K562 (cell line): ENCODE data around the gene PMFBP1.

Experiments
- CTCF ChIP-seq, 3 experiments: IDR thresholded peaks in 2 of 3; conservative IDR thresholded peaks in 1 of 3; 2 replicates each; pipeline ENCODE4 v1.5.1; 2011 to 2012; ENCODE audit warnings: low read length in 3 of 3, mild to moderate bottlenecking in 3 of 3, control low read depth in 2 of 3, improper control_type of control experiment in 1 of 3, inconsistent platforms in 1 of 3, low read depth in 1 of 3, mixed read lengths in 1 of 3, moderate library complexity in 1 of 3; ENCODE audit not compliant: insufficient read depth in 2 of 3
- CUX1 ChIP-seq: fragments of 200-800 bp; sonication (Bioruptor generic); IDR thresholded peaks from 2 replicates; pipeline ENCODE4 v1.6.1; 2016; ENCODE audit warnings: missing genetic modification characterization, missing compliant biosample characterization
- DDX20 ChIP-seq: fragments of 450-650 bp; IDR thresholded peaks from 2 replicates; pipeline ENCODE4 v1.6.1; 2016; ENCODE audit warnings: missing genetic modification characterization, low read depth, mild to moderate bottlenecking, missing compliant biosample characterization, moderate library complexity
- FOXK1 ChIP-seq: sonication (generic); formaldehyde crosslinking; IDR thresholded peaks from 2 replicates; pipeline ENCODE4 v1.8.0; 2022; ENCODE audit warnings: missing genetic modification reagents, mild to moderate bottlenecking, borderline replicate concordance
- POLR2A ChIP-seq: fragments of 450-650 bp; conservative IDR thresholded peaks from 2 replicates; pipeline ENCODE4 v1.6.1; 2016
- SRSF9 ChIP-seq: fragments of 200-400 bp; formaldehyde crosslinking; IDR thresholded peaks from 2 replicates; pipeline ENCODE4 v1.6.1; 2017; ENCODE audit warnings: low read depth, low read length, borderline replicate concordance
- TARDBP ChIP-seq: fragments of 450-650 bp; IDR thresholded peaks from 2 replicates; pipeline ENCODE4 v1.6.1; 2016
- TBP ChIP-seq: optimal IDR thresholded peaks from 2 replicates; pipeline ENCODE3; 2011; ENCODE audit warnings: low read depth, low read length, improper control_type of control experiment
- ZBTB8A ChIP-seq: fragments of 450-650 bp; IDR thresholded peaks from 2 replicates; pipeline ENCODE4 v1.6.1; 2018; ENCODE audit warnings: mild to moderate bottlenecking, moderate library complexity; ENCODE audit not compliant: partially characterized antibody
- ZNF23 ChIP-seq: fragments of 250-450 bp; sonication (Bioruptor Pico); IDR thresholded peaks from 2 replicates; pipeline ENCODE4 v1.4.0; 2020; ENCODE audit warnings: mild to moderate bottlenecking
- ZNF318 ChIP-seq, 2 experiments: fragments of 450-650 bp; IDR thresholded peaks; 2 replicates each; pipeline ENCODE4 v1.6.1; 2016; ENCODE audit warnings: mild to moderate bottlenecking in 2 of 2, borderline replicate concordance in 1 of 2, low read depth in 1 of 2, moderate library complexity in 1 of 2
- ZNF639 ChIP-seq, 2 experiments: fragments of 200-800 bp in 1 of 2; sonication (Bioruptor generic) in 1 of 2; sonication (generic) in 1 of 2; formaldehyde crosslinking in 1 of 2; IDR thresholded peaks in 1 of 2; conservative IDR thresholded peaks in 1 of 2; 2 replicates each; pipeline versions ENCODE4 v1.5.0 to v1.6.1; 2016 to 2020; ENCODE audit warnings: missing compliant biosample characterization in 1 of 2, missing genetic modification characterization in 1 of 2, missing genetic modification reagents in 1 of 2

- TF ChIP-seq ZNF639 (CRISPR knock-in tag; conservative IDR thresholded peaks at IDR 0.05 in 1 of 2, IDR thresholded peaks at IDR 0.05 in 1 of 2): no peak
- TF ChIP-seq SRSF9: no peak
- no peak for TF ChIP-seq CUX1
- TF ChIP-seq ZNF318 (IDR thresholded peaks at IDR 0.05; ENCODE audit: borderline replicate concordance in 1 of 2, low read depth in 1 of 2): no peak
- TF ChIP-seq TARDBP: no peak
- no peak for TF ChIP-seq CTCF (IDR thresholded peaks at IDR 0.05 in 2 of 3, conservative IDR thresholded peaks at IDR 0.05 in 1 of 3; ENCODE audit: insufficient read depth in 2 of 3, low read depth in 1 of 3, low read length in 3 of 3)
- TF ChIP-seq TBP: no peak
- no peak for TF ChIP-seq FOXK1 (CRISPR knock-in tag)
- TF ChIP-seq ZNF23 (CRISPR knock-in tag): no peak
- no peak for TF ChIP-seq DDX20 (tag)
- no peak for TF ChIP-seq ZBTB8A
- TF ChIP-seq POLR2A: no peak
Measured at GRCh38 chr16:72216767-72217166, 44.8 kb upstream of the PMFBP1 start.
